ENCODE measurements around the gene GMEB1.
"Not testable (repeated sequence)": the region's sequence is repeated elsewhere in the genome, so short reads cannot be mapped to it uniquely, and the experiment has no call there.

GMEB1 gene

GRCh38 chr1:28668191-28668955, at the start of gene GMEB1:
Gene GMEB1, plus strand, starts transcription at chr1:28668784. Its CDS starts 14,829 bp downstream, at chr1:28683613.
- peak; percentile 72 to 78 for DNase-seq (ENCODE audit: low read depth in 2 of 2)

GRCh38 chr1:28631713-28632112, 36.9 kb upstream of the GMEB1 start:
- no peak for DNase-seq (ENCODE audit: low read depth in 2 of 2)

GRCh38 chr1:28632560-28632959, 36.0 kb upstream of the GMEB1 start:
- no peak for DNase-seq (ENCODE audit: low read depth in 2 of 2)

- no peak for DNase-seq (ENCODE audit: low read depth in 2 of 2)
Observed at GRCh38 chr1:28640766-28641165, 27.8 kb upstream of the GMEB1 start.

GRCh38 chr1:28642056-28642846, 26.3 kb upstream of the GMEB1 start:
- DNase-seq (ENCODE audit: low read depth in 2 of 2): no peak

GRCh38 chr1:28642847-28643635, 25.5 kb upstream of the GMEB1 start, which contains the start of gene TAF12:
Gene TAF12, minus strand, starts transcription at chr1:28643067. Its CDS starts 20,986 bp downstream, at chr1:28622081.
- DNase-seq (ENCODE audit: low read depth in 2 of 2): peak; percentile 82 to 83

GRCh38 chr1:28644494-28644893, 24.1 kb upstream of the GMEB1 start:
- no peak for DNase-seq (ENCODE audit: low read depth in 2 of 2)

GRCh38 chr1:28645406-28645805, 23.2 kb upstream of the GMEB1 start:
- DNase-seq (ENCODE audit: low read depth in 2 of 2): not testable (repeated sequence)

- no peak for DNase-seq (ENCODE audit: low read depth in 2 of 2)
Observed at GRCh38 chr1:28646040-28646439, 22.5 kb upstream of the GMEB1 start.

GRCh38 chr1:28648008-28648473, 20.5 kb upstream of the GMEB1 start:
- DNase-seq (ENCODE audit: low read depth in 2 of 2): peak; percentile 77

- DNase-seq (ENCODE audit: low read depth in 2 of 2): peak; percentile 71 to 81
Observed at GRCh38 chr1:28648474-28649198, 19.9 kb upstream of the GMEB1 start, which contains the start of gene RNU11. Gene RNU11, plus strand, starts transcription at chr1:28648600.

- DNase-seq (ENCODE audit: low read depth in 2 of 2): not testable (repeated sequence)
Observed at GRCh38 chr1:28653063-28653462, 15.5 kb upstream of the GMEB1 start.

- not testable (repeated sequence) for DNase-seq (ENCODE audit: low read depth in 2 of 2)
Observed at GRCh38 chr1:28653870-28654269, 14.7 kb upstream of the GMEB1 start.

- not testable (repeated sequence) for DNase-seq (ENCODE audit: low read depth in 2 of 2)
Observed at GRCh38 chr1:28655448-28656311, 12.9 kb upstream of the GMEB1 start.

- DNase-seq (ENCODE audit: low read depth in 2 of 2): no peak
Observed at GRCh38 chr1:28656335-28656734, 12.2 kb upstream of the GMEB1 start.

- DNase-seq (ENCODE audit: low read depth in 2 of 2): no peak
Observed at GRCh38 chr1:28663871-28664470, 4.6 kb upstream of the GMEB1 start.

GRCh38 chr1:28666806-28667205, 1.8 kb upstream of the GMEB1 start:
- no peak for DNase-seq (ENCODE audit: low read depth in 2 of 2)

- DNase-seq (ENCODE audit: low read depth in 2 of 2): peak; percentile 26 to 28
Observed at GRCh38 chr1:28668956-28669723, 556 bp downstream of the GMEB1 start.

GRCh38 chr1:28671254-28671780, 2.7 kb downstream of the GMEB1 start:
- DNase-seq (ENCODE audit: low read depth in 2 of 2): no peak

Measured in stimulated activated CD4-positive, alpha-beta T cell treated with anti-CD3 and anti-CD28 coated beads, Interleukin-12 subunit alpha, Interleukin-12 subunit beta, amount 100 ng/mL, for 24 hours (primary cell).